HL-60 (cell line): ENCODE data around the gene TMEM151A.

Experiments used
- GABPA ChIP-seq: IDR thresholded peaks from 2 replicates; pipeline ENCODE4 v1.6.1; 2012; ENCODE audit warnings: low read depth
- POLR2AphosphoS5 ChIP-seq: IDR thresholded peaks from 2 replicates; pipeline ENCODE4 v1.6.1; 2012; ENCODE audit warnings: low read depth
- TF ChIP-seq, protein P1 (sequence below): IDR thresholded peaks from one replicate; pipeline ENCODE4 v1.5.1; 2011; ENCODE audit warnings: low read length, control low read depth, inconsistent platforms; ENCODE audit not compliant: insufficient read depth
- TF ChIP-seq, protein P2 (sequence below): IDR thresholded peaks from 2 replicates; pipeline ENCODE4 v1.6.1; 2012; ENCODE audit warnings: low read depth; ENCODE audit not compliant: insufficient replicate concordance

DNA sequence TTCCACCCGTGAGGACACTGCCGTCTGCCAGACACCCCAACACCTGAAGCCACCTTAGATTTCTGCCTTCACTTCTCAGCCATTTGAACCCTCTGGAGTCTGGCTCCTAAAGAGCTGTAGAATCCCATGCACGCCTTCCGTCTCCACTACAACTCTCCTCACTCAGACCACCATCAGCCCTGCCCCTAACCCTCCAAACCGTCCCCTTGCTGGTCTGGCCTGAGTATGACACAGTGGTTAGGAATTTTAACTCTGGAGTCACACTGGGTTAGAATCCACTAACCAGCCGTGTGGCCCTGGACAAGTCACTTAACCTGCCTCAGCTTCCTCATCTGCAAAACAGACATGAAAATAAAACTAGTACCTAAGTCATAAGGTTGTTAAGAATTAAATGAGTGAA, 10.7 kb upstream of the TMEM151A start:
- TF ChIP-seq GABPA (no peak), POLR2AphosphoS5 (no peak)
- TF ChIP-seq, protein P1, sequence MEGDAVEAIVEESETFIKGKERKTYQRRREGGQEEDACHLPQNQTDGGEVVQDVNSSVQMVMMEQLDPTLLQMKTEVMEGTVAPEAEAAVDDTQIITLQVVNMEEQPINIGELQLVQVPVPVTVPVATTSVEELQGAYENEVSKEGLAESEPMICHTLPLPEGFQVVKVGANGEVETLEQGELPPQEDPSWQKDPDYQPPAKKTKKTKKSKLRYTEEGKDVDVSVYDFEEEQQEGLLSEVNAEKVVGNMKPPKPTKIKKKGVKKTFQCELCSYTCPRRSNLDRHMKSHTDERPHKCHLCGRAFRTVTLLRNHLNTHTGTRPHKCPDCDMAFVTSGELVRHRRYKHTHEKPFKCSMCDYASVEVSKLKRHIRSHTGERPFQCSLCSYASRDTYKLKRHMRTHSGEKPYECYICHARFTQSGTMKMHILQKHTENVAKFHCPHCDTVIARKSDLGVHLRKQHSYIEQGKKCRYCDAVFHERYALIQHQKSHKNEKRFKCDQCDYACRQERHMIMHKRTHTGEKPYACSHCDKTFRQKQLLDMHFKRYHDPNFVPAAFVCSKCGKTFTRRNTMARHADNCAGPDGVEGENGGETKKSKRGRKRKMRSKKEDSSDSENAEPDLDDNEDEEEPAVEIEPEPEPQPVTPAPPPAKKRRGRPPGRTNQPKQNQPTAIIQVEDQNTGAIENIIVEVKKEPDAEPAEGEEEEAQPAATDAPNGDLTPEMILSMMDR = no peak
- TF ChIP-seq, protein P2, sequence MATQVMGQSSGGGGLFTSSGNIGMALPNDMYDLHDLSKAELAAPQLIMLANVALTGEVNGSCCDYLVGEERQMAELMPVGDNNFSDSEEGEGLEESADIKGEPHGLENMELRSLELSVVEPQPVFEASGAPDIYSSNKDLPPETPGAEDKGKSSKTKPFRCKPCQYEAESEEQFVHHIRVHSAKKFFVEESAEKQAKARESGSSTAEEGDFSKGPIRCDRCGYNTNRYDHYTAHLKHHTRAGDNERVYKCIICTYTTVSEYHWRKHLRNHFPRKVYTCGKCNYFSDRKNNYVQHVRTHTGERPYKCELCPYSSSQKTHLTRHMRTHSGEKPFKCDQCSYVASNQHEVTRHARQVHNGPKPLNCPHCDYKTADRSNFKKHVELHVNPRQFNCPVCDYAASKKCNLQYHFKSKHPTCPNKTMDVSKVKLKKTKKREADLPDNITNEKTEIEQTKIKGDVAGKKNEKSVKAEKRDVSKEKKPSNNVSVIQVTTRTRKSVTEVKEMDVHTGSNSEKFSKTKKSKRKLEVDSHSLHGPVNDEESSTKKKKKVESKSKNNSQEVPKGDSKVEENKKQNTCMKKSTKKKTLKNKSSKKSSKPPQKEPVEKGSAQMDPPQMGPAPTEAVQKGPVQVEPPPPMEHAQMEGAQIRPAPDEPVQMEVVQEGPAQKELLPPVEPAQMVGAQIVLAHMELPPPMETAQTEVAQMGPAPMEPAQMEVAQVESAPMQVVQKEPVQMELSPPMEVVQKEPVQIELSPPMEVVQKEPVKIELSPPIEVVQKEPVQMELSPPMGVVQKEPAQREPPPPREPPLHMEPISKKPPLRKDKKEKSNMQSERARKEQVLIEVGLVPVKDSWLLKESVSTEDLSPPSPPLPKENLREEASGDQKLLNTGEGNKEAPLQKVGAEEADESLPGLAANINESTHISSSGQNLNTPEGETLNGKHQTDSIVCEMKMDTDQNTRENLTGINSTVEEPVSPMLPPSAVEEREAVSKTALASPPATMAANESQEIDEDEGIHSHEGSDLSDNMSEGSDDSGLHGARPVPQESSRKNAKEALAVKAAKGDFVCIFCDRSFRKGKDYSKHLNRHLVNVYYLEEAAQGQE = no peak
